T-helper 2 cell treated with Interferon-gamma antibody and Interleukin-4, amounts not matched to agents 100 ng/mL and 5 ng/mL, for 36 hours (primary cell): ENCODE measurements around the gene ENTR1. TPM values are rescaled to one million over a fixed set of nuclear protein-coding genes. Genes with fewer than 3 reads are reported as not detected.

Source experiments
- total RNA-seq: library from RNA; stranded (reverse); gene quantifications from 2 replicates; pipeline ENCODE4 v1.2.3, GENCODE V29; 2022

Gene ENTR1
- total RNA-seq, 1 donor from 2014 or later, result 69.9 TPM

Other genes starting within 250 kb of the ENTR1 start
- gene LHX3, start 205.5 kb downstream of the ENTR1 start, total RNA-seq, result not detected in 2 replicates
- 14.3 and 15.6 TPM in 2 replicates for gene QSOX2, start 164.8 kb downstream of the ENTR1 start, total RNA-seq
- gene CCDC187, start 106.5 kb downstream of the ENTR1 start, total RNA-seq, result 0.02 TPM in 1 of 2 replicates, not detected in the other
- 10.7 and 11.4 TPM in 2 replicates for gene GPSM1, start 83.1 kb downstream of the ENTR1 start, total RNA-seq
- gene DNLZ, start 46.9 kb downstream of the ENTR1 start, total RNA-seq, result 18.8 and 20.0 TPM in 2 replicates
- gene CARD9, start 36.9 kb downstream of the ENTR1 start, total RNA-seq, result 3.8 TPM in 2 replicates
- gene SNAPC4, start 10.4 kb downstream of the ENTR1 start, total RNA-seq, result 13.2 and 15.2 TPM in 2 replicates
- gene PMPCA, start within 50 bp of the ENTR1 start, total RNA-seq, result 58.5 and 62.4 TPM in 2 replicates
- gene INPP5E, start 29.2 kb upstream of the ENTR1 start, total RNA-seq, result 18.5 and 19.5 TPM in 2 replicates
- 71.0 and 72.5 TPM in 2 replicates for gene SEC16A, start 72.4 kb upstream of the ENTR1 start, total RNA-seq
- gene NOTCH1, start 135.4 kb upstream of the ENTR1 start, total RNA-seq, result 66.1 and 67.4 TPM in 2 replicates